Lower leg skin (tissue), 4 donors: Measurements from ENCODE around the gene ZFYVE27. TPM values are rescaled to one million over a fixed set of nuclear protein-coding genes. Genes with fewer than 3 reads are reported as not detected.

Experiments
- DNase-seq, 2 donors: peaks; one replicate each; pipeline ENCODE4 v3.0.0-alpha.2; 2019; ENCODE audit warnings: low spot score in 2 of 2
- H3K4me3 ChIP-seq: fragments of 200-600 bp; sonication (generic); 2 replicates; pipeline ENCODE4 v1.5.1; 2017; ENCODE audit warnings: mild to moderate bottlenecking, low read depth; ENCODE audit not compliant: poor library complexity, severe bottlenecking
- POLR2A ChIP-seq, 2 donors: fragments of 450-650 bp; IDR thresholded peaks; one replicate each; pipeline ENCODE4 v1.6.1; 2016 to 2017; ENCODE audit warnings: antibody characterized with exemption in 2 of 2, mild to moderate bottlenecking in 1 of 2, moderate library complexity in 1 of 2
- WGBS, 2 donors: methylation state at CpG; one replicate each; pipeline ENCODE4 v1.1.5; 2018; 5-methylcytosine and 5-hydroxymethylcytosine counted together
- intact Hi-C: fragments of 100-400 bp; cut with DNase I; formaldehyde crosslinking; loops from one replicate; pipeline ENCODE4 v1.15.0; 2023; ENCODE audit warnings: low total_unique reads
- total RNA-seq, 4 donors: library from RNA; depleted of rRNA; stranded (reverse); fragments of >200 nt; gene quantifications; one replicate each; pipeline ENCODE4 v1.1.0, GENCODE V29; 2016
- TF ChIP-seq, protein P1 (sequence below), 3 donors: fragments of 450-650 bp; IDR thresholded peaks; one replicate each; pipeline ENCODE4 v1.5.1; 2016; ENCODE audit warnings: antibody characterized with exemption in 3 of 3, mild to moderate bottlenecking in 3 of 3, moderate library complexity in 2 of 3

Gene ZFYVE27
- total RNA-seq, 4 donors from 2014 or later: 18.7 to 35.0 (median 21.4) TPM

DNA sequence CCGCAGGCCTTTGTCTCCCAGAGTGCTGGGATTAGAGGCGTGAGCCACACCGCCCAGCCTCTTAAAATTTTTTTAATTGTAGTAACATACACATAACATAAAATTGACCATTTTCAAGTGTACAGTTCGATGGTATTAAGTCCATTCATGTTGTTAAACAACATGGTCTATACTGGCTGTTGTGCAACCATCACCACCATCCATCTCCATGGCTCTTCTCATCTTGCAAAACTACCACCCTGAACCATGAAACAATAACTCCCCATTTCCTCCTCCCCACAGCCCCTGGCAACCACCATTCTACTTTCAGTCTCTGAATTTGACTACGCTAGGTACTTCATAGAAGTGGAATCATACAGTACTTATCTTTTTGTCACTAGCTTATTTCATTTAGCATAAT, 7.9 kb upstream of the ZFYVE27 start:
- H3K4me3 ChIP-seq: no peak overlapping the region
- 97 to 98% methylated on average over 5 of the region's 5 CpGs for WGBS, 2 donors
- TF ChIP-seq, protein P1, sequence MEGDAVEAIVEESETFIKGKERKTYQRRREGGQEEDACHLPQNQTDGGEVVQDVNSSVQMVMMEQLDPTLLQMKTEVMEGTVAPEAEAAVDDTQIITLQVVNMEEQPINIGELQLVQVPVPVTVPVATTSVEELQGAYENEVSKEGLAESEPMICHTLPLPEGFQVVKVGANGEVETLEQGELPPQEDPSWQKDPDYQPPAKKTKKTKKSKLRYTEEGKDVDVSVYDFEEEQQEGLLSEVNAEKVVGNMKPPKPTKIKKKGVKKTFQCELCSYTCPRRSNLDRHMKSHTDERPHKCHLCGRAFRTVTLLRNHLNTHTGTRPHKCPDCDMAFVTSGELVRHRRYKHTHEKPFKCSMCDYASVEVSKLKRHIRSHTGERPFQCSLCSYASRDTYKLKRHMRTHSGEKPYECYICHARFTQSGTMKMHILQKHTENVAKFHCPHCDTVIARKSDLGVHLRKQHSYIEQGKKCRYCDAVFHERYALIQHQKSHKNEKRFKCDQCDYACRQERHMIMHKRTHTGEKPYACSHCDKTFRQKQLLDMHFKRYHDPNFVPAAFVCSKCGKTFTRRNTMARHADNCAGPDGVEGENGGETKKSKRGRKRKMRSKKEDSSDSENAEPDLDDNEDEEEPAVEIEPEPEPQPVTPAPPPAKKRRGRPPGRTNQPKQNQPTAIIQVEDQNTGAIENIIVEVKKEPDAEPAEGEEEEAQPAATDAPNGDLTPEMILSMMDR (IDR thresholded peaks at IDR 0.05): no peak
- TF ChIP-seq POLR2A (IDR thresholded peaks at IDR 0.05): no peak
- intact Hi-C loops: loop anchor here (2.0 kb wide), 1 partner anchor 16 kb away; the partner anchor contains the start of gene MARVELD1
- no peak for DNase-seq

DNA sequence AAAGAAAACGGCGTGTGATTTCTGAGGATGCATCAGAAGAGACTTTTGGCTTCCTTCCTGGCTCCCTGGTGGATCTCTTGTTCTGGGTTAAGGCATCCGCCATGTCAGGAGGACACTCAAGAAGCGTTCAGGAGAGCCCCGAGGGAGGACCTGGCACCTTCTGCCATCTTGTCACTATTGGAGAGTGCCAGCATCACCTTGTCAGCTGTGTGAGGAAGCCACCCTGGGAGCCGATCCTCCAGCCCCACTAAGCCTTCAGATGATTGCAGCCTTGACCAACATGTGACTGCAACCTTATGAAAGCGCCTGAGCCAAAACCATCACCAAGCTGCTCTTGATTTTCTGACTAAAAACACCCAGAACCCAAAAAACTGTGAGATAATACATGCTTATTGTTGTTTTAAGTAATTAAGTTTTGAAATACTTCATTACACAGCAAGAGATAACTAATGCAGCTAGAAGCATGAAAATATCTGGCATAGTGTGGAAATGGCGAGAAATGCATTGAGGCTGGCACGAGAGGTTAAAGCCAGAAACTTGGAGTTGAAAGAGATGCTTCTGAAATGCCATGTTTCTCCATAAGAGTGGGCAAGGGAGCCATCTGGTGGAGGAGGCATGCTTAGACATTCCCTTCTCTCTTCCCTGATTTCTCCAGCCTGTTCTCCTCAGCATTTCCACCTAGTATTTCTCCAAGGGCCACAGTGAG, 5.4 kb upstream of the ZFYVE27 start:
- H3K4me3 ChIP-seq: no peak overlapping the region
- WGBS, 2 donors: 58 to 63% methylated on average over 9 of the region's 9 CpGs
- DNase-seq: peak in 1 of 2 donors; percentile 70
- intact Hi-C loops: no loop called here
- TF ChIP-seq POLR2A (IDR thresholded peaks at IDR 0.05): no peak
- TF ChIP-seq, protein P1 (IDR thresholded peaks at IDR 0.05): peak in 1 of 3 donors; percentile 39

DNA sequence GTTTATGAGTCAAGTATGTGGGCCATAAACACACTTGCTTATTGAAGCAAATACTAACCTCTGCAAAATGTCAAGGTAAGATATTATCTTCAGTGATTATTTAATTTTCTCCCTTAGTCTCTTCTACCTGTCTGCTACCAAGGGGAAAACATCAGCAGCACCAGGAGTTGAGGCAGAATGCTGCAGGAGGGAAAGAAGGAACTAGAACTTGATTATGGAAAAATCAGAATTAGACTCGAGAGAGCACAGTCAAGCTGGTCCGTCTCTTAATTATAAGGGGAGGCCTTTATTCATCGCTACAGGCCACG, 4.9 kb upstream of the ZFYVE27 start:
- TF ChIP-seq POLR2A (IDR thresholded peaks at IDR 0.05): no peak
- TF ChIP-seq, protein P1 (IDR thresholded peaks at IDR 0.05): no peak
- no peak for DNase-seq
- no peak overlapping the region for H3K4me3 ChIP-seq
- intact Hi-C loops: no loop called here
- WGBS, 2 donors: 75 to 81% methylated on average over 4 of the region's 4 CpGs

DNA sequence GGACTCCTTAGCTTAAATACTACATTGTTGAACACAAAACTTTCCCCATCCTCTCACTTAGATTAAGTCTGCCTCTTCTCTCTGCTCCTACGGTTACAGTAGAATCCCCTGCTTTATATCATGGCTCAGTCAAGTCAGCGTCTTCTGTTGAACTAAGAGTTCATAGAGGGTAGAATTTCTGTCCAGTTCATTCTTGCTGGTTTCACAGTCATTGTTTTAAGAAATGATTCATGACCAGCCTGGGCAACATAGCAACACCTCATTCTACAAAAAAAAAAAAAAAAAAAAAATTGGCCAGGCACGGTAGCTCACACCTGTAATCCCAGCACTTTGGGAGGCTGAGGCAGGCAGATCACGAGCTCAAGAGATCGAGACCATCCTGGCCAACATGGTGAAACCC, 3.7 kb upstream of the ZFYVE27 start:
- H3K4me3 ChIP-seq: no peak overlapping the region
- intact Hi-C loops: no loop called here
- no peak for DNase-seq
- TF ChIP-seq, protein P1 (IDR thresholded peaks at IDR 0.05): no peak
- TF ChIP-seq POLR2A (IDR thresholded peaks at IDR 0.05): no peak
- WGBS, 2 donors: 91% methylated on average over 5 of the region's 5 CpGs

DNA sequence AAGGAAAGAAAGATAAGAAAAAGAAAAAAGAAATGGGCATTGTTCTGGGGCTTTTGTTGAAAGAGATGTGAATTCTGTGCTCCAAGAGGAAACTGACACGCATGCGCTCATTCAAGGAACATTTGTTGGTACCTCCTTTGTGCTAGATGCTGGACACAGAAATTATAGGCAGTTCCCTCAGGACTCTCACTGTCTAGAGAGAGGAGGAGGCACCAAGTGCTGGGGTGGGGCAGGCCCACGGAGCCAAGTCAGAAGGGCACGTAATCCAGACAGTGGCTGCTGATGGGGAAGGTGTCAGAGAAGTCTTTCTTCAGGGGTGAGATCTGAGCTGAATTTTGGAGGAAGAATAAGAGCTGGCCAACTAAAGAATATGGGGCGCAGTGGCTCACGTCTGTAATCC, 2.9 kb upstream of the ZFYVE27 start:
- TF ChIP-seq, protein P1 (IDR thresholded peaks at IDR 0.05): no peak
- no peak for TF ChIP-seq POLR2A (IDR thresholded peaks at IDR 0.05)
- DNase-seq: no peak
- intact Hi-C loops: no loop called here
- WGBS, 2 donors: 71 to 85% methylated on average over 6 of the region's 6 CpGs
- H3K4me3 ChIP-seq: no peak overlapping the region

DNA sequence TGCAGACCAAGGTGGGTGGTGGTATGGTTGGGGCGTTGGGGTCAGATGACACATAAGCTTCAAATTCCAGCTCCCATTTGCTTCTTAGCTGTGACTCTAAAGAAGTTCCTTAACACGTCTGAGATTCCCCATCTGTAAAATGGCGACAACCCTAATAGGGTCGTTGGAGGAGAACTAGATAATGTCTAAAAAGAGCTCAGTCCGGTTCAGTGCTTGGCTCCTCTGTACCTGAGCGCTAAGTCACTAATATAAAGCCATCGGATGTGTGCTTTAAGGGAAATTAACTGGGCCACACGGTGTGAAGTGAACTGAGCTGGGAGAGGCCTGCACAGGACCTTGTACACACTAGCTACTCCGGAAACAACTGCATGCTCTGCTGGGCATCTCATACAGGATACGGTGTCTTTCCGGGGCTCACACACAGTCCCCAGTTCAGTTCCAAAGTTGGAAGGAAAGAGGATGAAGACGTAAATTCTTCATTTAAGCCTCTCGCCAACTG, 476 bp upstream of the ZFYVE27 start:
- WGBS, 2 donors: 65 to 66% methylated on average over 13 of the region's 13 CpGs
- DNase-seq: no peak
- intact Hi-C loops: no loop called here
- TF ChIP-seq, protein P1 (IDR thresholded peaks at IDR 0.05): no peak
- TF ChIP-seq POLR2A (IDR thresholded peaks at IDR 0.05): no peak
- peak overlapping the region; percentile 91 for H3K4me3 ChIP-seq
